MCF 10A (cell line): ENCODE measurements around the gene PLSCR3. TPM values are rescaled to one million over a fixed set of nuclear protein-coding genes. Genes with fewer than 3 reads are reported as not detected.

Experiments used
- BruUV-seq: library from RNA; stranded (reverse); fragments of 400-500 nt; replicated peaks from 2 replicates; lab custom pipeline; 2021; lab: Mats Ljungman, UMichigan
- CTCF ChIA-PET: fragments of 300-600 bp; sonication (Branson Sonifier 250); formaldehyde crosslinking; extraction: SDS; loops from one replicate; lab custom pipeline; 2021; ENCODE audit warnings: antibody characterized with exemption, inconsistent platforms; lab: Yijun Ruan, JAX
- POLR2A ChIA-PET: fragments of 300-600, 350-650 bp; sonication (Branson Sonifier 250); formaldehyde crosslinking; extraction: SDS; loops from one replicate; lab custom pipeline; 2020; ENCODE audit warnings: antibody characterized with exemption, inconsistent platforms; lab: Yijun Ruan, JAX
- DNase-seq: peaks from one replicate; pipeline ENCODE4 v3.0.0-alpha.2; 2018; ENCODE audit not compliant: unreplicated experiment
- H3K27ac Mint-ChIP-seq: one replicate; pipeline ENCODE4 v1.8.0; 2022; ENCODE audit warnings: mild to moderate bottlenecking, low read depth, mixed read lengths; ENCODE audit not compliant: unreplicated experiment
- H3K27me3 Mint-ChIP-seq: one replicate; pipeline ENCODE4 v1.8.0; 2022; ENCODE audit warnings: mixed read lengths; ENCODE audit not compliant: insufficient read depth, unreplicated experiment
- H3K36me3 Mint-ChIP-seq: one replicate; pipeline ENCODE4 v1.8.0; 2022; ENCODE audit warnings: mild to moderate bottlenecking, moderate library complexity, mixed read lengths; ENCODE audit not compliant: insufficient read depth, unreplicated experiment
- H3K4me1 Mint-ChIP-seq: one replicate; pipeline ENCODE4 v1.8.0; 2022; ENCODE audit warnings: mixed read lengths; ENCODE audit not compliant: insufficient read depth, unreplicated experiment
- H3K4me3 Mint-ChIP-seq: one replicate; pipeline ENCODE4 v1.8.0; 2022; ENCODE audit warnings: mild to moderate bottlenecking, moderate library complexity, mixed read lengths; ENCODE audit not compliant: unreplicated experiment
- H3K9me3 Mint-ChIP-seq: one replicate; pipeline ENCODE4 v1.8.0; 2022; ENCODE audit warnings: mixed read lengths; ENCODE audit not compliant: unreplicated experiment
- CTCF ChIP-seq: fragments of 200-600 bp; IDR thresholded peaks from one replicate; pipeline ENCODE4 v1.8.0; 2022; ENCODE audit warnings: antibody characterized with exemption, mild to moderate bottlenecking; ENCODE audit not compliant: unreplicated experiment
- intact Hi-C: fragments of 100-400 bp; cut with micrococcal nuclease; formaldehyde crosslinking; loops from 2 replicates; pipeline ENCODE4 v1.14.1; 2022
- total RNA-seq: library from RNA; stranded (reverse); gene quantifications from 2 replicates; pipeline ENCODE4 v1.2.3, GENCODE V29; 2022

PLSCR3 gene
- total RNA-seq, 1 experiment from 2014 or later, result 59.0 TPM

DNA sequence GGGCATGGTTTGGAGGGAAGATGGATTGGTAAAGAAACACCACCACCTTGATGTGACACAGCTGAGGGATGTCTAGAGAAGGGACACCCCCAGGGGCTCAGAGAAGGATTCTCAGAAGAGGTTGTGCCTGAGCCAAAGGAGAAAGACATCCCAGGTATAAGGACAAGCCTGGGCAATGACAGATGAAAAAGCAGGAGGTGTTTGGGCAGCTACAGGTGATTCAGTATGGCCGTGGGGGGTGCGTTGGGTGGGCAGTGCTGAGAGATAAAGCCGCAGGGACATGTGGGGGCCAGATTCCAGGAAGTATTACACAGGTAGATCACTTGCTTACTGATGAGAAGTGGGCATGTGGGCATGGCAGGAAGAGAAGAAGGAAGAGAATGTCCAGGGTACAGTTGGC is 32.4 kb downstream of the PLSCR3 start:
- intact Hi-C loops, result no loop called here
- DNase-seq, result no peak
- Mint-ChIP-seq H3K4me3 (no peak overlapping the region), H3K36me3 (no peaks in the 10 kb centered on the region), H3K4me1 (peaks cover 7% of the 10 kb centered on the region), H3K27ac (no peak overlapping the region), H3K27me3 (no peaks in the 10 kb centered on the region), H3K9me3 (no peaks in the 10 kb centered on the region)
- no peak for TF ChIP-seq CTCF
- BruUV-seq, result no TSS peak
- ChIA-PET CTCF (interaction anchor here (0.6 to 1.7 kb wide), 4 partner anchors 15 to 198 kb away, joined by 3 to 12 read pairs (median 4); no protein-coding TSS in a partner anchor), POLR2A (interaction anchor here (0.5 to 2.6 kb wide), 8 partner anchors 19 to 337 kb away, joined by 3 to 8 read pairs (median 3); partner anchors contain the start of genes TMEM102, TMEM256 and TNK1)

GRCh38 chr17:7357381-7357780 is 36.9 kb downstream of the PLSCR3 start:
- Mint-ChIP-seq H3K27me3 (no peaks in the 10 kb centered on the region), H3K4me1 (peaks cover 19% of the 10 kb centered on the region), H3K9me3 (no peaks in the 10 kb centered on the region), H3K36me3 (peaks cover 7% of the 10 kb centered on the region), H3K4me3 (no peak overlapping the region), H3K27ac (no peak overlapping the region)
- no peak for DNase-seq
- BruUV-seq, result no TSS peak
- intact Hi-C loops, result loop anchor here (2.0 to 10.0 kb wide), 2 partner anchors 47 to 327 kb away; partner anchors contain the start of genes TMEM256, TP53 and WRAP53
- ChIA-PET POLR2A (interaction anchor here (1.0 kb wide), 1 partner anchor 127 kb away, joined by 3 read pairs; the partner anchor contains the start of gene POLR2A), CTCF (interaction anchor here (0.8 to 6.0 kb wide), 5 partner anchors 8 to 79 kb away, joined by 4 to 57 read pairs (median 6); partner anchors contain the start of gene TMEM102)
- no peak for TF ChIP-seq CTCF

DNA sequence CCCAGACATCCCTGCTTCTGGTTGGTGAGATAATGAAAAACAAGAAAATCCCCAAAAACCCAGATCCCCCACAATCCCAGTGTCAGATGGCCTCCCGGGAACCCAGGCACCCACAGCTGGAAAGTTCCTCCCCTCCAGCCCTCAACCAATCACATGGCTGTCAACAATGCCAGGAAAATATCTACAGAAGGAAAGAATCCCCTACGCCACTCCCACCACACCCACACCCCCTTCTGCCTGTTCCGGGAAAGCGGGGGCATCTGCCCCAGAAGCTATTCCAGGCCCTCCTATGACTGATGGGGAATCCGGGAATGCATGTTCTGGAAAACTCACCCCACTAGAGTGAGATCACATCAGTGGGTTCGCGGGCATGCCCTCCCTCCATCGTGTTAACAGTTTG is 37.6 kb downstream of the PLSCR3 start:
- H3K9me3 Mint-ChIP-seq, result no peaks in the 10 kb centered on the region
- H3K36me3 Mint-ChIP-seq, result peaks cover 7% of the 10 kb centered on the region
- TF ChIP-seq CTCF, result no peak
- H3K4me1 Mint-ChIP-seq, result peaks cover 13% of the 10 kb centered on the region
- CTCF ChIA-PET, result interaction anchor here (0.7 to 6.0 kb wide), 17 partner anchors 9 to 330 kb away, joined by 3 to 57 read pairs (median 5); partner anchors contain the start of genes PLSCR3, TMEM102, TNK1 and TP53
- DNase-seq, result no peak
- H3K27ac Mint-ChIP-seq, result no peak overlapping the region
- no TSS peak for BruUV-seq
- intact Hi-C loops, result loop anchor here (1.0 to 10.0 kb wide), 4 partner anchors 48 to 328 kb away; partner anchors contain the start of genes SENP3, TMEM102, TMEM256 and TP53
- H3K27me3 Mint-ChIP-seq, result no peaks in the 10 kb centered on the region
- POLR2A ChIA-PET, result interaction anchor here (1.0 to 3.8 kb wide), 5 partner anchors 23 to 128 kb away, joined by 3 to 24 read pairs (median 8); partner anchors contain the start of genes PLSCR3, POLR2A, TMEM256 and TNK1
- no peak overlapping the region for H3K4me3 Mint-ChIP-seq

DNA sequence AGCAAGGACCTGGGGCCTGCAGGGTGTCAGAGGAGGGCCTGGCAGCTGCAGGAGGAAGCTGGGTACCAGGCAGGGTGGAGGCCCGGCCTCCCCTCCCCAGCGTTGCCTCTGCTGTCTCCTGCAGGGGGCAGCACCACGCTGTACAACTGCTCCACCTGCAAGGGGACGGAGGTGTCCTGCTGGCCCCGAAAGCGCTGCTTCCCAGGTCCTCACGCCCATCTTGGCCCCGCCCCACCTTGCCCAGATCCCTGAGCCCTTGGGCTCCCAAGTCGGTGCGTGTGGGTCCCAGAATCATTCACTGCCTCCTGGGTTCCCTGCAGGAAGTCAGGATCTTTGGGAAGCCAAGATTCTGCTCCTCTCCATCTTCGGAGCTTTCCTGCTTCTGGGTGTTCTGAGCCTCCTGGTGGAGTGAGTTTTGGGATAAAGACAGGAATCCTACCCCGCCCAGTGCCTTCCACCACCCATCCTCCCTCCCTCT is 38.2 kb downstream of the PLSCR3 start:
- no peaks in the 10 kb centered on the region for H3K9me3 Mint-ChIP-seq
- peak; percentile 96 for TF ChIP-seq CTCF
- no peaks in the 10 kb centered on the region for H3K27me3 Mint-ChIP-seq
- no peak overlapping the region for H3K4me3 Mint-ChIP-seq
- H3K27ac Mint-ChIP-seq, result peak overlapping the region; percentile 12
- ChIA-PET CTCF (interaction anchor here (0.6 to 6.0 kb wide), 38 partner anchors 9 to 360 kb away, joined by 3 to 57 read pairs (median 4); partner anchors contain the start of genes GABARAP, PLSCR3, POLR2A and TMEM102), POLR2A (interaction anchor here (0.7 to 7.3 kb wide), 13 partner anchors 24 to 227 kb away, joined by 3 to 76 read pairs (median 4); partner anchors contain the start of genes MPDU1, NEURL4, PLSCR3 and POLR2A)
- DNase-seq, result peak; percentile 88
- no TSS peak for BruUV-seq
- intact Hi-C loops, result loop anchor here (1.0 to 10.0 kb wide), 4 partner anchors 49 to 329 kb away; partner anchors contain the start of genes SENP3, TMEM102, TMEM256 and TP53
- H3K4me1 Mint-ChIP-seq, result peaks cover 11% of the 10 kb centered on the region
- peaks cover 11% of the 10 kb centered on the region for H3K36me3 Mint-ChIP-seq
